Epithelial cell of esophagus (primary cell): ENCODE results near the gene NBAS.
A peak's percentile ranks its signal among the peaks of the same experiment; 100 is the strongest.

Experiments used
- DNase-seq: peaks from one replicate; pipeline ENCODE4 v3.0.0; 2010; ENCODE audit warnings: low read depth
- H3K4me3 ChIP-seq: 2 replicates; pipeline ENCODE4 v1.5.1; 2011; ENCODE audit warnings: mild to moderate bottlenecking, low read length, control low read depth
- CTCF ChIP-seq: IDR thresholded peaks from 2 replicates; pipeline ENCODE4 v1.5.1; 2011; ENCODE audit warnings: low read depth, mild to moderate bottlenecking, low read length, control low read depth, inconsistent platforms; ENCODE audit not compliant: insufficient read depth; ENCODE audit errors: missing control alignments

Gene NBAS

GRCh38 chr2:15580451-15580850 is 19.3 kb upstream of the NBAS start:
- no peak for TF ChIP-seq CTCF
- no peak for DNase-seq
- H3K4me3 ChIP-seq = no peak overlapping the region

GRCh38 chr2:15579641-15580040 is 18.5 kb upstream of the NBAS start:
- H3K4me3 ChIP-seq = no peak overlapping the region
- peak; percentile 41 for DNase-seq
- TF ChIP-seq CTCF = no peak

GRCh38 chr2:15577071-15577735 is 16.1 kb upstream of the NBAS start:
- DNase-seq = peak; percentile 85
- TF ChIP-seq CTCF = peak; percentile 96
- no peak overlapping the region for H3K4me3 ChIP-seq

GRCh38 chr2:15571729-15572128 is 10.6 kb upstream of the NBAS start:
- no peak for DNase-seq
- TF ChIP-seq CTCF = no peak
- H3K4me3 ChIP-seq = no peak overlapping the region

- no peak for TF ChIP-seq CTCF
- no peak for DNase-seq
- no peak overlapping the region for H3K4me3 ChIP-seq
These were observed 9.0 kb upstream of the NBAS start for GRCh38 chr2:15570104-15570503.

GRCh38 chr2:15568874-15569273 is 7.7 kb upstream of the NBAS start:
- no peak for DNase-seq
- TF ChIP-seq CTCF = no peak
- no peak overlapping the region for H3K4me3 ChIP-seq

- no peak overlapping the region for H3K4me3 ChIP-seq
- TF ChIP-seq CTCF = no peak
- DNase-seq = no peak
These were observed 5.8 kb upstream of the NBAS start for GRCh38 chr2:15566912-15567311.
